Right lobe of liver (tissue), 6 donors: Measurements from ENCODE around the gene PSME2. TPM values are rescaled to one million over a fixed set of nuclear protein-coding genes. Genes with fewer than 3 reads are reported as not detected.

Experiments used
- ATAC-seq, 4 donors: fragments of 200-7000 bp; cut with Tn5 transposase; one replicate each; pipeline ENCODE4 v1.9.1; 2020; ENCODE audit warnings: mild to moderate bottlenecking in 4 of 4, moderate library complexity in 4 of 4
- DNase-seq, 3 donors: peaks; one replicate each; pipeline ENCODE4 v3.0.0-alpha.2; 2020
- H3K27ac ChIP-seq, 3 donors: fragments of 200-600 bp; one replicate each; pipeline ENCODE4 v1.8.0; 2022
- H3K27me3 ChIP-seq, 2 donors: fragments of 200-600 bp; one replicate each; pipeline ENCODE4 v1.8.0; 2022
- H3K36me3 ChIP-seq, 4 donors: fragments of 200-600 bp; sonication (generic) in 1 of 4; one replicate each; pipeline versions ENCODE4 v1.5.1 to v1.8.0; 2017 to 2022; ENCODE audit warnings: control low read depth in 1 of 4
- H3K4me1 ChIP-seq, 4 donors: fragments of 200-600 bp; sonication (generic) in 1 of 4; one replicate each; pipeline versions ENCODE4 v1.5.1 to v1.8.0; 2017 to 2022; ENCODE audit warnings: control low read depth in 1 of 4
- H3K4me3 ChIP-seq, 3 donors: fragments of 200-600 bp; one replicate each; pipeline ENCODE4 v1.8.0; 2022
- H3K9me3 ChIP-seq, 4 donors: fragments of 200-600 bp; sonication (generic) in 1 of 4; one replicate each; pipeline versions ENCODE4 v1.5.1 to v1.8.0; 2017 to 2022; ENCODE audit warnings: control low read depth in 1 of 4
- CTCF ChIP-seq, 4 donors: fragments of 200-600 bp in 3 of 4; fragments of 450-650 bp in 1 of 4; IDR thresholded peaks; one replicate each; pipeline versions ENCODE4 v1.5.1 to v1.8.0; 2016 to 2022; ENCODE audit warnings: antibody characterized with exemption in 4 of 4, mild to moderate bottlenecking in 2 of 4
- POLR2A ChIP-seq: fragments of 450-650 bp; IDR thresholded peaks from one replicate; pipeline ENCODE4 v1.6.1; 2017; ENCODE audit warnings: antibody characterized with exemption, mild to moderate bottlenecking
- WGBS: methylation state at CpG from one replicate; pipeline ENCODE4 v1.1.6; 2018; ENCODE audit warnings: low coverage, low lambda C conversion rate; ENCODE audit not compliant: insufficient coverage; ENCODE audit errors: missing lambda C conversion rate; 5-methylcytosine and 5-hydroxymethylcytosine counted together
- intact Hi-C, 2 donors: fragments of 100-400 bp; cut with DNase I; formaldehyde crosslinking; loops; one replicate each; pipeline versions ENCODE4 v1.11.2 to v1.14.1; 2022
- total RNA-seq, 6 experiments: library from RNA; depleted of rRNA in 2 of 6; stranded (reverse); fragments of >200 nt in 2 of 6; fragmentation: NEBNext Ultra II Directional in 3 of 6; extraction: Animal tissue kit (Norgen Biotek cat#: 25700) in 3 of 6; gene quantifications; one replicate each; pipeline versions ENCODE4 v1.1.0 to v1.2.4, GENCODE V29; 2016 to 2023
- donor health status: DM: no; HTN: yes; CAD: no.
- donor health status: DM: no; HTN: no; CAD: no.
- donor health status: DM: no; HTN: no; CAD: no.
- donor health status: DM: no; HTN: yes; CAD: no.
- donor health status: DM: no; HTN: yes; CAD: no.

Gene PSME2
- total RNA-seq, 6 experiments from 2014 or later = 66.1 to 142 (median 110) TPM

GRCh38 chr14:24164518-24164991 is 18.1 kb upstream of the PSME2 start:
- Histone ChIP-seq H3K36me3 (peaks cover 7 to 48% (median 26%) of the 10 kb centered on the region in 4 donors), H3K27ac (no peak overlapping the region), H3K4me1 (peaks cover 0 to 32% (median 11%) of the 10 kb centered on the region in 4 donors), H3K4me3 (no peak overlapping the region), H3K27me3 (no peaks in the 10 kb centered on the region), H3K9me3 (no peaks in the 10 kb centered on the region)
- intact Hi-C loops = loop anchor here in 1 of 2 donors (10.0 kb wide), 1 partner anchor 100 kb away; no protein-coding TSS in a partner anchor
- peak in 1 of 3 donors; percentile 51 for DNase-seq
- TF ChIP-seq CTCF (IDR thresholded peaks at IDR 0.05) (no peak), POLR2A (no peak)
- WGBS = no CpG with 5 or more reads among the region's 14 CpGs
- ATAC-seq = no peak

GRCh38 chr14:24162093-24162492 is 15.7 kb upstream of the PSME2 start:
- H3K27me3 ChIP-seq = no peaks in the 10 kb centered on the region
- peaks cover 7 to 61% (median 35%) of the 10 kb centered on the region in 4 donors for H3K36me3 ChIP-seq
- 30% methylated on average over 6 of the region's 8 CpGs for WGBS
- intact Hi-C loops = loop anchor here in 1 of 2 donors (10.0 kb wide), 1 partner anchor 97 kb away; no protein-coding TSS in a partner anchor
- DNase-seq (no peak), ATAC-seq (no peak)
- H3K4me3 ChIP-seq = peak overlapping the region; percentile 68 to 92 (median 81)
- H3K4me1 ChIP-seq = peaks cover 0 to 35% (median 11%) of the 10 kb centered on the region in 4 donors
- H3K27ac ChIP-seq = peak overlapping the region; percentile 81 to 98 (median 92)
- no peaks in the 10 kb centered on the region for H3K9me3 ChIP-seq
- TF ChIP-seq CTCF (IDR thresholded peaks at IDR 0.05) = no peak

GRCh38 chr14:24160850-24161804 is 14.7 kb upstream of the PSME2 start, which contains the start of gene IRF9:
TSS of gene IRF9 (plus strand) at chr14:24161265. CDS start at chr14:24162145, 880 bp downstream.
- ATAC-seq (peak; percentile 89 to 93 (median 92)), DNase-seq (peak; percentile 95 to 97 (median 96))
- H3K27ac ChIP-seq = peak within 1 kb of the TSS; percentile 81 to 98 (median 92)
- no peaks in the 10 kb centered on the region for H3K9me3 ChIP-seq
- peaks cover 0 to 35% (median 11%) of the 10 kb centered on the region in 4 donors for H3K4me1 ChIP-seq
- intact Hi-C loops = loop anchor here in 1 of 2 donors (10.0 kb wide), 1 partner anchor 96 kb away; no protein-coding TSS in a partner anchor
- no peaks in the 10 kb centered on the region for H3K27me3 ChIP-seq
- 1% methylated on average over 11 of the region's 12 CpGs for WGBS
- peaks cover 7 to 62% (median 34%) of the 10 kb centered on the region in 4 donors for H3K36me3 ChIP-seq
- TF ChIP-seq POLR2A = peak; percentile 56
- TF ChIP-seq CTCF (IDR thresholded peaks at IDR 0.05) = peak; percentile 92 to 99 (median 95)
- H3K4me3 ChIP-seq = peak within 1 kb of the TSS; percentile 68 to 92 (median 81)

- intact Hi-C loops = loop anchor here in 1 of 2 donors (10.0 kb wide), 1 partner anchor 96 kb away; no protein-coding TSS in a partner anchor
- Histone ChIP-seq H3K9me3 (no peaks in the 10 kb centered on the region), H3K36me3 (peaks cover 7 to 62% (median 31%) of the 10 kb centered on the region in 4 donors), H3K27me3 (no peaks in the 10 kb centered on the region), H3K27ac (peak overlapping the region; percentile 56 to 98 (median 81)), H3K4me3 (no peak overlapping the region), H3K4me1 (peaks cover 0 to 35% (median 11%) of the 10 kb centered on the region in 4 donors)
- 88% methylated on average over 3 of the region's 4 CpGs for WGBS
- TF ChIP-seq POLR2A = no peak
- no peak for TF ChIP-seq CTCF (IDR thresholded peaks at IDR 0.05)
- ATAC-seq = no peak
- DNase-seq = no peak
These were observed 14.1 kb upstream of the PSME2 start for GRCh38 chr14:24160499-24160849.
